DOHH2 (cell line): ENCODE results near the gene COL26A1.

Source experiments
- CTCF ChIP-seq: fragments of 200-600 bp; sonication (generic); IDR thresholded peaks from one replicate; pipeline ENCODE4 v1.5.1; 2014; ENCODE audit warnings: antibody characterized with exemption, mild to moderate bottlenecking, low read depth, low read length; ENCODE audit not compliant: poor library complexity, severe bottlenecking
- EZH2phosphoT487 ChIP-seq: fragments of 200-600 bp; sonication (generic); IDR thresholded peaks from 2 replicates; pipeline ENCODE4 v1.6.1; 2017; ENCODE audit warnings: borderline replicate concordance, mild to moderate bottlenecking, antibody characterized with exemption, low read length, moderate library complexity, mixed read lengths

DNA sequence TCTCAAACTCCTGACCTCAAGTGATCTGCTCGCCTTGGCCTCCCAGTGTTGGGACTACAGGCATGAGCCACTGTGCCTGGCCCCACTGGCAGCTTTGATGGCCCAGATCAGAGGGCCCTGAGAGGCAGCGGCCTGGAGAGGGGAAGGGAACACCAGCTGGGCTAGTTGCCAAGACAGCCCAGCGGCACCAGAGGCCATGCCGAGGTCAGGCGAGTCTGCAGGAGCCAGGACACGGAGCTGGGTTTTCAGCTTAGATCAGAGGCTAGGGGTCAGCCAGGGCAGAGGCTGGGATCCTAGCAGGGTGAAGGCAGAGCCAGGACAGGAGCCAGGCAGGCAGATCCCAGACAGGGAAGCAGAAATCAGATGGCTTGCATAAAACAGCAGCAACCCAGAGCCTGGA lies 173.6 kb downstream of the COL26A1 start:
- TF ChIP-seq CTCF (no peak), EZH2phosphoT487 (no peak)
